Muscle of arm (tissue), 12 donors: Measurements from ENCODE around the gene EPB41L2. TPM values are rescaled to one million over a fixed set of nuclear protein-coding genes. Genes with fewer than 3 reads are reported as not detected.
A peak's percentile ranks its signal among the peaks of the same experiment; 100 is the strongest.
"Not testable (repeated sequence)": the region's sequence is repeated elsewhere in the genome, so short reads cannot be mapped to it uniquely, and the experiment has no call there.

Source experiments
- DNase-seq: peaks from one replicate; pipeline ENCODE4 v3.0.0-alpha.2; 2013
- polyA plus RNA-seq, 12 donors: library from polyadenylated mRNA; unstranded; fragments of 120-200 nt; gene quantifications; one replicate each; pipeline ENCODE4 v1.2.1, GENCODE V29; 2013; ENCODE audit not compliant: insufficient read length in 12 of 12

Gene EPB41L2
- polyA plus RNA-seq, 12 donors, result 165 to 362 (median 233) TPM; not detected in 1

DNA sequence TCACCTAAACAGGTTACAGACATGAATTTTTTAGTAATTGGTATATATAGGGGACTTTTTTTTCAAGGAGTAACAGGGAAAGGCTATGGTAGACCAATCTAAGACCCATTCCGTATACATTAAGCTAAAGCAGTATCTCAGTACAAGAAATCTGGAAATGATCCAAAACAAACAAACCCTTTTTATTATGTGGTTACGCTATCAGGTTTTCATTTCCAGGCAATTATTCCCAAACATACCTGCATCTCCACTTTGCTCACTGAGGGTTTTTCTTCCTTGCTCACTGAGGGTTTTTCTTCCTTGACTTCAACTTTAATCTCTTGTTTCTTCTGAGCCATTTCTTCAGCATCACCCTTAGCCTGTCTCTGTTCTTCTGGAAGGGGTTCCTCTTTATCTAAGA is 107.3 kb downstream of the EPB41L2 start:
- no peak for DNase-seq

DNA sequence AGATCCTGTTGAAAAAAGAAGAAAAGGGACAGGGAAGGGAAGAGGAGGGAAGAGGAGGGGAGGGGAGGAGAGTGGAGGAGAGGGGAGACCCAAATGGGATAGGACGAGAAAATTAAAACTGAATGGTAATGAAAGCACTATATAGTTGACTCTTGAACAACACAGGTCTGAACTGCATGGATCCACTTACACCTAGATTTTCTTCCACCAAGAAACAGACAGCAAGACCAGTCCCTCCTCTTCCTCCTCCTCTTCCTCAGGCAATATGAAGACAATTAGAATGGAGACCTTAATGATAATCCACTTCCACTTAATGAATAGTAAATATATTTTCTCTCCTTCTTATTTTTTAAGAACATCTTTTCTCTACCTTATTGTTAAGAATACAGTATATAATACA is 113.5 kb downstream of the EPB41L2 start:
- no peak for DNase-seq

DNA sequence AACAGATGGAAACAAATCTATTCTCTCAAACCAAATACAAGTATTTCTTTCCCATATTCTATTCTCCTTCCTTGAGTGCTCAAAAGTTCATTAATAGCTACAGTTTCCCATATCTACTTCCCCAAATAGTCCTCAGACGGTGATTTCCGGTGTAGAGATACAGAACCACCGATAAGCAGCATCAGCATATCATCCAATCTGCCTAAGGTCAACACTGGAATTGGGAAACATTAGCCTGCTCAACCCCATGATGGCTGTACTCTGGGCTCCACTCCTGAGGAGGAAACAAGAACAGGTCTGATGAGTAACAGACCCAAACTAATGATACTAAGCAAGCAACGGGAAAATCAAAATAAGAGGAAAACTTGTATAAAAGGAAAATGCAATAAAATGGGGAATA is 115.6 kb downstream of the EPB41L2 start:
- DNase-seq, result no peak

DNA sequence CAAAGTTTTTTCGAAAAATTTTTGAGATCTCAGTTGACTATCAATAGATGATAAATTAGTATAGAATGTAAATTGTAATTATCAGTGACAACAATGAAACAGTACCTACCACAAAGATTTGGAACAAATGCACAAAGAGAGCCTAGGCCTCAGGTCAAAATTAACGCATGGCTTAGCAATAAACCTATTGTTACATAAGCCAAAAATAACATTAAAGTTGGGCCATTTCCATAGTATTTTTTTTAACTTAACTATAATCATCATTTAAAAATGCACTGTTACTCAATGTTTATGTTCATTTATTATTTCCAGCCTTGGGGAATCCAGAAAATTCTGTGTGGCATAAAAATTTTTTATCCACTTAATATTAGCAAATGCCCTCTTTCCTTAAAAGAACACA is 117.0 kb downstream of the EPB41L2 start:
- no peak for DNase-seq

DNA sequence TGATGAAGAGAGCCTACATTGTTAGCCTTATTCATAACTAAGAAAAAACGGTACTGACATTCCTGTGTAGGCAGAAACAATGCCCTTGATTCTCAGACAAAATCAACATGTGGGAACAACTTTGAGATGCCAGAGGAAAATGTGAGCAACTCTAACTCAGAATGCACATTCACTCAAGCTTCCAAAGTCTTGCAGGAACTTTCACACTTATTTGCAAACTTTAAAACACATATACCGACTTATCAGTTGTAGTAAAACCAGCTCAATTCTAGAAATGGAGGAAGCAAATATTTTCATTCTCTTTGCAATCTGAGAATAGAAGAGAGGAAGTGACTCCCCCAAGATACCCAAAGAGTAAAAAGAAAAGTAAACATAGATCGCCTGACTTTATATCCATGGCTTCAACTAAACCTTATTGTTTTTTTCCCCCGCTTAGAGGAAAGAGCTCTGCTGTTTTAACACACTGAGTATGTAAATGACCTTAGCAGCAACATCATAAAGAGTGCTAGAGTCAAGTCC is 117.6 kb downstream of the EPB41L2 start:
- no peak for DNase-seq

DNA sequence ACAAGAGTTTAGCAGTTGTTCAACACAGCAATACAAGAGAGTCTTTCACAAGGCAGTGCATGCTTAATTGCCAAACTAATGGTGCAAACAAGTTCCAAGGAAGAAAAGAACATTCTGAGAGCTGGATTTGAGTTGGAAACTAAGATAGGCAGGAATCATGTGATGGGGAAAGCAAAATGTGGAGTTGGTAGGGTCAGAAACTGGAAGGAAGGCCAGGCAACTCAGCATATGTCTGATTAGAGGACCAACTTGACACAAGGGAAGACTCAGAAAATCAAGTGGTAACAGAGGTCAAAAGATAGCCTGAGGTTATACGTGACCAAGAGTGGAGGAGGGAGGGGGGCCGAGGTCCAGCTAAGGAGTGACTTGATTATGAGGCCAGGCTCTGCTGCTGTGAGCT is 118.6 kb downstream of the EPB41L2 start:
- DNase-seq, result no peak

DNA sequence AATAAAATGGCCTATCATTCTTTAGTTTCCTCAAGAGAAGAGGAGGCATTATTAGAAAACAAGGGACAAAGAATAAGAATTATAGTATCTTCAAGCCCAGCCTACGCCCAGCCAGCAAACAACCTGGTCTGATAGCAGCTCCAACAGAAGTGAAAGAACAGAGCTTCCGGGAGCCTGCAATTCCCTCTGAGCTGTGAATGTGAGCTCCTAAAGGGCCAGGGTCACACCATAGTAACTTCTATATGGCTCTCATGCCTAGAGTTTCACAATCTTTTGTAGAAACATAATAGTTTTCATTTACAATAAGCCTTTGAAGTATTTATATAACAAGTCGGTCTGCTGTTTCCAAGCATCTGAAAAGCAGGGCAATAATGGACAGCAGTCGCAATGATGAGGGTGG is 119.3 kb downstream of the EPB41L2 start:
- no peak for DNase-seq

DNA sequence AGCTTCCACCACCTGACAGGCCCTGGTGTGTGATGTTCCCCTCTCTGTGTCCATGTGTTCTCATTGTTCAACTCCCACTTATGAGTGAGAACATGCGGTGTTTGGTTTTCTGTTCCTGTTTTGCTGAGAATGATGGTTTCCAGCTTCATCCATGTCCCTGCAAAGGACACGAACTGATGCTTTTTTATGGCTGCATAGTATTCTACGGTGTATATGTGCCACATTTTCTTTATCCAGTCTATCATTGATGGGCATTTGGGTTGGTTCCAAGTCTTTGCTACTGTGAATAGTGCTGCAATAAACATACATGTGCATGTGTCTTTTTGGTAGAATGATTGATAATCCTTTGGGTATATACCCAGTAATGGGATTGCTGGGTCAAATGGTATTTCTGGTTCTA is 120.3 kb downstream of the EPB41L2 start:
- DNase-seq, result not testable (repeated sequence)

DNA sequence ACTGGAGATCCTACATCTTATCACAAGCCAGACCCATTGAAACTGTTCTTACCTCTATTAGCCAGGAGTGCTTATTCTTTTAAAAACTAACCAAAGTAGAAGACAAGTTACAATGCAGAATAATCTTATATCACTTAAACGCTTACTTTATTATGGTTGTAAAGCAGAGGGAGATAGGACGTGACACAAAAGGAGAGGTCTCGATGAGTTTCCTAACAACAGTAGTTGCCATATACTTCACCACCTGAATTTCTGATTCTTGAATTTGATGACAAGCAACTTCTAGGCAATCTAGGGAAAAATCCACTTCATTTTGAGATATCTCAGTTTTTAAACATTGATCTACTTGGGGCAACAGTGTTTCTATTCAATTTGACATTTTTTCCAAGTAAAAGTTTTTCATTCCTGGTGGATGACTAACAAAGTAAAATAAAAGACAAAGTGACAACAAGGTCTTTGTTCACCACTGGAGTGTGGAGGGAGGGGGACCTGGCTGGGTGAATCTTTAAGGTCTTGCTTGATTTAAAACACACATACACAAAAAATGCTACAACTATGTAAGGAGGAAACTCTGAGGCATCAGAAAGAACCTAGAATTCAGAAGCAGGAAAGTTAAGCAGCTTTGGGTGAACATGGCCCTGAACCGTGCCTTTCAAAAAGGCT is 125.0 kb downstream of the EPB41L2 start:
- no peak for DNase-seq

DNA sequence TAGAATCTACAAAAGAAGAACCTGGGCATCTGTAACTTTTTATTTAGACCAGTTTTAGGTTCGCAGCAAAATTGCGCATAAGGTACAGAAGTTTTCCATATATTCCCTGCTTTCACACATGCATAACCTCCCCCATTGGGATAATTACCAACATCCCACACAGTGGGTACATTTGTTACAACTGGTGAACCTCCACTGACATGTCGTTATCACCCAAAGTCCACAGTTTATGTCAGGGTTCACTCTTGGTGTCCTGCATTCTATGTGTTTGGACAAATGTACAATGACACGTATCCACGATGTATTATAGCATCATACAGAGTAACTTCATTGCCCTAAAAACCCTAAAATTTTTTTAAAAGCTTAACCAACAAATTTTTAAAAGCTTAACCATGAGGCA is 126.1 kb downstream of the EPB41L2 start:
- no peak for DNase-seq

DNA sequence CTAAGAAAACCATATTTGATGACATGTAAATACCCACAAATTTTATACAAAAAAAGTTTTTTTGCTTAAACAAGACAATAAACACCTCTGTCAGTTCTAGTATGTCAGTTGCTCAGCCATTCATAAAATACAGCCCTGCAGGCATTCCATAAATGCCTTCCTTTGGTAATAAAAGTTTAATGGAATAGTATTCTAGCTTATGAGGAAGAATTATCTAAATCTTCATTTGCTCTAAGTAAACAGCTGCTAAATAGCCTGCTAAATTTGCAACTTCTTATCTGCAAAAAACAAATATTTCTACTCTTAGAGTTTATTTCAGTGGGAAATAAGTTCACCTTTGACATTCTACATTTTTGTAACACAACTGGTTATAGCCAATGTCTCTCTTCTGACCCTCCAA is 127.1 kb downstream of the EPB41L2 start:
- no peak for DNase-seq

DNA sequence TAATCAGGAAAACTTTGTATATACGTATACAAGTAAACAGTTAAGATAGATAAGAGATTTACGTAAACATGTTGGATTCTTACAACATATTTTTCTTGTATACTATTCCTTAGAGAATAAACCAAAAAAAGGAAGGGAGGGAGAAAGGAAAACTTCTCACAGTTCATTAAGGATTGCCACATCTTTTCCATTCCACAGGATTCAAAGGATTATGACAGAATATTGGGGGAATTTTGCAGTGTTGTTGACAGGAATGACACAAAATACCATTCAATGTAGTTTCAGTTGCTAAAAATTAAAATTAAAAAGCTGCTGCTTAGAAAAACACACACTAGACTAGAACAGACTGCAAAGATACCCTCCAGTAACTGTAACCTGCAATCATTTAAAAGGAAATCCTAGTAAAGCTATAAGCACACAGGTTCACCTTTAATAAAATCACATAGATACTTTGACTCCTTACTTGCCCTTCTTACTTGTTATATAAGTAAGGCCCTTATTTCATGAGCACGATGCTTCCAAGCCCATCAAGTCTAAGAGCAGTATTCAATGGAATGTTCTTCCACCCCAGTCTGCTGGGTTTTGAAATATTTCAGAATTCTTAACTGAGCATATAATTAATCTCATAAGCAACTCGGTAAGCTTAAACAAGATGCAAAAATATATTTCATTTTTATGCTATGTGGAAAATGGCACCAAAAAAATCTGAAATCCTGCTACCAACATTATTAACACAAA is 128.0 kb downstream of the EPB41L2 start:
- no peak for DNase-seq

DNA sequence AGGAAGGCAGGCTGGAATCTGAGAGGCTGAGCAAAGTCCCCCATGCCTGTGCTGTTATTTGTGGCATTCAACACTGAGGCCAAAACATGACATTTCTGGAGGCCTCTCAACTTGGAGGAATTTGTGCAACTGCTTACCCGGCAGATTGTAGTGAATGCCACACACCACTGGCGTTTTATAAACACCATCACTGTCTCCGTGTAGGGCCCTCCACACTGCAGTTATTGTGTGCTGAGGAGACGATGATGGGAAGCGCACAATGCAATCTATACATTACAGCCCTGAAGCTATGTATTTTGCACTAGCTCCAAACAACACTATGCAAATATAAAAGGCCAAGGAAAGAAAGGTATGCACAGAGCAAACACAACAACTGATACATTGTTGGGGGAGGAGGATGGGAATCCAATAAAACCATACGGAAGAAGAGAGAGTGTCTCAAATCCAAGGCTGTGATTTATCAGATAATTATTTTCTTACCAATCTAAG is 129.3 kb downstream of the EPB41L2 start:
- peak; percentile 39 for DNase-seq

DNA sequence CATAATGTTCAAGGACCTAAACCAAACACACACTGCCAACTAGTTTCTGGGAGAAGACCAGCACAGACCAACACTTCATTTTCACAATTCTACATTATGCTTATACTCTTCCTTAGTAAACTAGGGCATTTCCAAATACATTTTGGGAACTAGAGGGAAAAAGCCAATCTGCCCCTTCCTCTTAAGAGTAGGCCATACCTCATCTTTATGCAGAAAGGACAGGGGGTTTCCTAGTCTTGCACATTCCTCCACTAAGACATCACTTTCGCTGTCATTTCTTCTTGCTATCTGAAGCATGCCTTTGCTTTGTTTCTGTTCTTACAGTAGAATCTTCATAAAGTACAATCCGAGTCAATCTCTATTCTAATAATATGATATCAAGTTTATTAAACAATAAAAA is 130.1 kb downstream of the EPB41L2 start:
- no peak for DNase-seq

DNA sequence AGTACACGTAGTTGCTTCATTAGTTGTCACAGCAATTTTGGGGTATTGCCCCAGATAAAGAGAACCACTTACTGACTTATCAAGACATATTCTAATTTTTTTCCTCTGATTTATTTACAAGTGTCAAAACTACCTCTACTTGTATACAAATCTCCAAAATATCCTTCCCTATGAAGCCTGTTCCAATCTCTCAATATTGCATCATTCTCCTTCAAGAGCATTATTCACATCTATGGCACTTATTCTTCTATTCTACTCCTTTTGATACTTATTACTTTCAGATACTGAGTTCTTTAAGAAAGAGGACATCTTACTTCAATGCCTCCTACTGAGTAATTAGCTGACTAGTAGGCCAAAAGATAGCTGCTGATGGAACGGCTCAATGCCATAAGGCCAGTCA is 130.6 kb downstream of the EPB41L2 start:
- no peak for DNase-seq

DNA sequence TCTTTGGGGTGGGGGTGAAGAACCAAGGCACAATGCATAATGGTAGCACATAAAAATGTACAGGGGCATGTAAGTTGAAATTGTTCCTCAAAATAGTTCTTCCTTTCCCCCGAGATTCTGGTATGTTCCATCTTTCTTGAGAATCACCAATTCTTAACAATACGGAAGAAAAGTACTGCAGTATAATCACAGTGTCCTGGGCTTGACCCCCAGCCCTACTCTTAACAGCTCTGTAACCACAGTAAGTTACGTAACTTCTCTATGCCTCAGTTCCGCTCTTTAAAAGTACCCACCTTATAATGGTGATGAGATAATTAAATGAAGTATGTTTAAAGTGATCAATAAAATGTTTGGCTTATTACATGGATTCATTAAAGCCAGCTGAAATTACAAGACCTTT is 131.4 kb downstream of the EPB41L2 start:
- DNase-seq, result no peak

DNA sequence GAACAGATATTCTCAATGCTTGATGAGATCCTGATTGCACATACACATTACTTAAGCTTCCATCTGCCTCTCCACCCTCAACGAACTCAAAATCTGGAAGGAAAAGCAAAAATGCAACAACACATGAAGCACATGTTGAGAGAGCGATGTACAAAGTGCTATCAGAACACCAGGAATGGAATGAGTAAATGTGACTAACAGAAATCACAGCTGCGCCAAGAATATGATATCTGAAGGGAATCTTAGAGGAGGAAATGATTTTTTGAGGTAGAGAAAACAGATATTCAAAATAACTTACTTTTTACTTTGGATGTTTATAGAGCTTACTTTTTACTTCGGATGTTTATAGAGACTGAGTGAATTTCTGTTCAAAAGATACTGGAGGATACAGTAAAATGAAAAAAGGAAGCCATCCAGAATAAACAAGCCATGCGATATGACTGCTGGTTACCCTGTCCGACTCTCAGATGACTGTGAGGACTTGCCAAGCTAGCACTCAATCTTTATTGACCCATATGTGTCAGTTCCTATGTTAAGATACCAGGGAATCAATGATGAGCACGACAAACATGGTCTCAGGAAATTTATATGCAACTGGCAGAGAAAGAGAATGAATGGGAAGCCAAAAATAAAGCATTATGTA is 133.9 kb downstream of the EPB41L2 start:
- DNase-seq, result no peak

DNA sequence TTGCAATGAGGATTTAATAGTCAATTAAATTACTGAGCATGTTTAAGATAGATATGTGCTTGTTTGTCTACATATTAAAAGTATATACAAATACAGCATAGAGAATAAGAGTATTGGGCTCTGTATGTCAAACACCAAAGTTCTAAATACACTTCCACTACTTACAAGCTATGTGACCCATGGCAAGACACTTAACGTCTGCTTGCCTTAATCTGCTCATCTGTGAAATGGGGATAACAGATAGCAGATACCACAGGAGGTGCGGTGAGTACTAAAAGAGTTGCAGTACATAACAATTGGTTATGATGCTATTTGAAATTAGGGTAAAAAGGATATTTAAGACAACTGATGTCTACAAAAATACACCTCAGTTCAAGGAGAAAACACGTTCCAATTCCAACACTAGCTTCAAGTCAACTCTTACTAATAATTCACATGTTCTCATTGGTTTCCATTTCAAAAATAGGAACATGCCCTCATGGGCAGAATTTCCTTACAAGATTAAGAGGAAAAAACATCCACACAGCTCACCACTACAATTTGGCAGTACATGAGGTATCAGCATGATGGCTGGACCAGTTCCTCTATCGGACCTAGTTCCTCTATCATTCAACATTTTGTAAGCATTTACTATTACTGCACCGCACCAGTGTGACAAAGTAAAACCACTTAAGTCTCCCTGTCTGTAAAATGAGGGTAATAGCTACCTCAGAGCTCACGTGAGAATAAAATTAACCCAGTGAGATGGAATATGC is 134.7 kb downstream of the EPB41L2 start:
- no peak for DNase-seq

DNA sequence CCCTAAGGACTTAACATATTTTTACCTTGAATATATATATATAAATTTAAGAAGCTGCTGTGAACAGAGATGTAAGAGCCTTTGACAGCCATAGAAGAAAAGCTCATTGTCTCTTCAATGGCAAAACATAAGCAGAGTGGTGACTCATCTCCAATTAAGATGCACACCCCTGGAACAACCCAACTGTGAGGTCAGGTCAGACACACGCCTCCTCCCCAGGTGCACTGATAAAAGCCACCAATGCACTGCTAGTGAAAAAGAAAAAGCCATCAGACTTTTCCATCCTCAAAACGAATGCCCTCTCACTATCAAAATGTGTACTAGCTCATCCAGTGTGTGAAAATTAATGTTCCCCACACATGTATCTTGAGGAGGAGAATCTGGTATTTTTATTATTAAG is 135.7 kb downstream of the EPB41L2 start:
- no peak for DNase-seq

DNA sequence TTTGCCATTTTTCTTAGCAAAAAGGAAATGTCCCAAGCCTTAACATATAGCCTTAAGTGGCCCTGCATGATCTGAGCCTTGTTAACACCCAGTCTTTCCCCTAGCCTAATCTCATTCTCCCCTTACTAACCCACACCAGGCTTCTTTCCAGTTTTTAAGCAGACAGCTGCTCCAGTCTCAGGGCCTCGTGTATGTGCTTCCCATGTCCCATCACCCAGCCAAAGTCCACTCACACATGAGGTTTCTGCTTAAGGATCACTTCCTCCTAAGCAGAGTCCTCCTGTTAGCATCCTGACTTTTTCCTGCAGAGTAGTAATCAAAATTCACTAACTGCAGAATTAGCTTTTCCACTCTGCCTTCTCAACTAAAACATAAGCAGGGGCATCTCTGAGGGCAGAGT is 139.7 kb downstream of the EPB41L2 start:
- no peak for DNase-seq

DNA sequence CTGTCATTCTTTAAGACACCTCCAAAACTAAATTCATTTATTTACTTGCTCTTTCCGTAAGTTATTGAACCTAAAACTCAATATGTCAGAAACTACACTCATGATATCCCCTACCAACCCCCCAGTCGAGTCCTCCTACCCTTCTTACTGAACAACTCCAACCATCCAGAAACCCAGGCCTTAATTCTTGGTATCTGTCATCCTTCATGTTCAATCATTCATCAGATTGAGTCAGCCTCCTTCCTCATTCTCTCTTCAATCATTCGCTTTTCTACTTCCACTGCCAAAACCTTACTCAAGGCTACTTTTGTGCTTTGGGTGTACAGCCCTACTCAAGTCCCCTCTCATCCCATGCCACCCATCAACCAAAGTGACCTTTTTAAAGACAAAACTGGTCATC is 140.1 kb downstream of the EPB41L2 start:
- no peak for DNase-seq

DNA sequence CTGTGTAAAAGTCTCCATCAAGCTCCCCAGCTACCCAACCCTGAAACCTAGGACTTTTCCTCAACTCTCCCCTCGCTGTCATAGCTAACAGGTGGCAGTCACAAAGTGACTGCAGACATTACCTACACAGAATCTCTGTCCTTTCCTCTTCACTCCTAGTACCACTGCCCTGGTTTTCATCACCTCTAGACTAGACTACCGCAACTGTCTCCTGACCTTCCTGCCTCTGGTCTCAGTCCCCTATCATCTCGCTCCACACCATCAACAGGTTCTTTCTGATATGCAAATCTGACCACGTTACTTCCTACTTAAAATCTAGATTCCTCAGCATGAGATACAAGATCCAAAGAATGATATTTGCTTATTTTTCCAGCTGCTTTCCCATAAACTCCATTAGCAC is 142.1 kb downstream of the EPB41L2 start:
- DNase-seq, result no peak
